Fibroblast of skin of back (primary cell): ENCODE measurements around the gene KRT8.
A peak's percentile ranks its signal among the peaks of the same experiment; 100 is the strongest.
"Not testable (repeated sequence)": the region's sequence is repeated elsewhere in the genome, so short reads cannot be mapped to it uniquely, and the experiment has no call there.

Experiments used
- DNase-seq: peaks from one replicate; pipeline ENCODE4 v3.0.0-alpha.2; 2013

KRT8 gene

GRCh38 chr12:52873832-52874572 lies 30.9 kb downstream of the KRT8 start:
- DNase-seq, result peak; percentile 96

- no peak for DNase-seq
These were observed 31.4 kb downstream of the KRT8 start for GRCh38 chr12:52873513-52873831.

- no peak for DNase-seq
These were observed 32.1 kb downstream of the KRT8 start for GRCh38 chr12:52872644-52873389.

GRCh38 chr12:52871291-52872039 lies 33.4 kb downstream of the KRT8 start:
- peak; percentile 97 for DNase-seq

GRCh38 chr12:52870361-52871290 lies 34.2 kb downstream of the KRT8 start:
- DNase-seq, result peak; percentile 48

- DNase-seq, result no peak
These were observed 37.2 kb downstream of the KRT8 start for GRCh38 chr12:52867642-52868041.

- no peak for DNase-seq
These were observed 37.7 kb downstream of the KRT8 start for GRCh38 chr12:52867152-52867551.

- peak; percentile 67 for DNase-seq
These were observed 39.6 kb downstream of the KRT8 start for GRCh38 chr12:52865090-52865944.

GRCh38 chr12:52862023-52862422 lies 42.9 kb downstream of the KRT8 start:
- DNase-seq, result no peak

- DNase-seq, result no peak
These were observed 43.4 kb downstream of the KRT8 start for GRCh38 chr12:52861511-52861910.

- DNase-seq, result peak; percentile 71
These were observed 44.6 kb downstream of the KRT8 start for GRCh38 chr12:52860102-52860823.

- no peak for DNase-seq
These were observed 47.4 kb downstream of the KRT8 start for GRCh38 chr12:52857500-52857899.

- no peak for DNase-seq
These were observed 48.1 kb downstream of the KRT8 start for GRCh38 chr12:52856787-52857186.

- not testable (repeated sequence) for DNase-seq
These were observed 48.8 kb downstream of the KRT8 start for GRCh38 chr12:52856077-52856476.

- no peak for DNase-seq
These were observed 53.1 kb downstream of the KRT8 start for GRCh38 chr12:52851787-52852186.

GRCh38 chr12:52850681-52851080 lies 54.2 kb downstream of the KRT8 start:
- no peak for DNase-seq

- no peak for DNase-seq
These were observed 55.4 kb downstream of the KRT8 start for GRCh38 chr12:52849511-52849910.

GRCh38 chr12:52848661-52849255 lies 56.1 kb downstream of the KRT8 start, which contains the start of gene KRT78:
Gene KRT78, minus strand, starts transcription at chr12:52848994. Its CDS starts 64 bp downstream, at chr12:52848930.
- no peak for DNase-seq

- DNase-seq, result peak; percentile 54
These were observed 57.4 kb downstream of the KRT8 start for GRCh38 chr12:52847335-52848102.
